HG02852 (cell line): ENCODE data around the gene VWA1.

ENCODE experiments used
- ATAC-seq: cut with Tn5 transposase; IDR thresholded peaks from one replicate; pipeline ENCODE4 v1.9.1; 2021; ENCODE audit warnings: mild to moderate bottlenecking, moderate library complexity; ENCODE audit not compliant: unreplicated experiment

Gene VWA1

GRCh38 chr1:1435106-1435903, at the start of gene VWA1:
VWA1 (plus strand) TSS chr1:1435690; CDS start chr1:1435749, 59 bp downstream.
- ATAC-seq, result no peak

GRCh38 chr1:1385931-1386330, 49.6 kb upstream of the VWA1 start:
- no peak for ATAC-seq

- ATAC-seq, result no peak
Measured at GRCh38 chr1:1387098-1388077, 48.1 kb upstream of the VWA1 start.

GRCh38 chr1:1388078-1388472, 47.4 kb upstream of the VWA1 start:
- no peak for ATAC-seq

GRCh38 chr1:1390675-1391074, 44.8 kb upstream of the VWA1 start:
- no peak for ATAC-seq

- no peak for ATAC-seq
Measured at GRCh38 chr1:1391225-1391624, 44.3 kb upstream of the VWA1 start.

GRCh38 chr1:1393014-1393413, 42.5 kb upstream of the VWA1 start:
- ATAC-seq, result no peak

- no peak for ATAC-seq
Measured at GRCh38 chr1:1393428-1393827, 42.1 kb upstream of the VWA1 start.

- no peak for ATAC-seq
Measured at GRCh38 chr1:1394116-1394515, 41.4 kb upstream of the VWA1 start.

- no peak for ATAC-seq
Measured at GRCh38 chr1:1395166-1395565, 40.3 kb upstream of the VWA1 start.

GRCh38 chr1:1397839-1398523, 37.5 kb upstream of the VWA1 start:
- ATAC-seq, result no peak

GRCh38 chr1:1398677-1399186, 36.8 kb upstream of the VWA1 start:
- ATAC-seq, result peak; percentile 1

- peak; percentile 88 for ATAC-seq
Measured at GRCh38 chr1:1399187-1399871, 36.2 kb upstream of the VWA1 start, which contains the start of gene CCNL2. CCNL2 (minus strand) TSS chr1:1399335; CDS start chr1:1399306, 29 bp downstream.

- ATAC-seq, result no peak
Measured at GRCh38 chr1:1399872-1400575, 35.5 kb upstream of the VWA1 start.

GRCh38 chr1:1400576-1401456, 34.7 kb upstream of the VWA1 start:
- no peak for ATAC-seq

- no peak for ATAC-seq
Measured at GRCh38 chr1:1401457-1402010, 34.0 kb upstream of the VWA1 start.

GRCh38 chr1:1402072-1402900, 33.2 kb upstream of the VWA1 start:
- no peak for ATAC-seq
